Calu3 (cell line): Measurements from ENCODE around the gene ATG7. TPM values are rescaled to one million over a fixed set of nuclear protein-coding genes. Genes with fewer than 3 reads are reported as not detected.

Experiments
- BruUV-seq: library from RNA; stranded (reverse); fragments of 400-500 nt; replicated peaks from 2 replicates; lab custom pipeline; 2021; lab: Mats Ljungman, UMichigan
- CTCF ChIA-PET: fragments of 300-600 bp; sonication (Branson Sonifier 250); formaldehyde crosslinking; loops from one replicate; lab custom pipeline; 2022; ENCODE audit warnings: antibody characterized with exemption; lab: Charles Lee
- DNase-seq: peaks from one replicate; pipeline ENCODE4 v3.0.0; 2022
- H3K27ac Mint-ChIP-seq: one replicate; pipeline ENCODE4 v1.8.0; 2022; ENCODE audit warnings: mixed read lengths; ENCODE audit not compliant: unreplicated experiment
- H3K27me3 Mint-ChIP-seq: one replicate; pipeline ENCODE4 v1.8.0; 2022; ENCODE audit warnings: mixed read lengths; ENCODE audit not compliant: unreplicated experiment
- H3K36me3 Mint-ChIP-seq: one replicate; pipeline ENCODE4 v1.8.0; 2022; ENCODE audit warnings: mild to moderate bottlenecking, moderate library complexity, mixed read lengths; ENCODE audit not compliant: insufficient read depth, unreplicated experiment
- H3K4me1 Mint-ChIP-seq: one replicate; pipeline ENCODE4 v1.8.0; 2022; ENCODE audit warnings: mild to moderate bottlenecking, low read depth, mixed read lengths; ENCODE audit not compliant: unreplicated experiment
- H3K4me3 Mint-ChIP-seq: one replicate; pipeline ENCODE4 v1.8.0; 2022; ENCODE audit warnings: mild to moderate bottlenecking, low read depth, moderate library complexity, mixed read lengths; ENCODE audit not compliant: unreplicated experiment
- H3K9me3 Mint-ChIP-seq: one replicate; pipeline ENCODE4 v1.8.0; 2022; ENCODE audit warnings: low read depth, mixed read lengths; ENCODE audit not compliant: unreplicated experiment
- CTCF ChIP-seq: fragments of 200-600 bp; IDR thresholded peaks from one replicate; pipeline ENCODE4 v1.8.0; 2022; ENCODE audit warnings: antibody characterized with exemption; ENCODE audit not compliant: unreplicated experiment
- intact Hi-C: fragments of 100-400 bp; cut with micrococcal nuclease; formaldehyde crosslinking; loops from one replicate; pipeline ENCODE4 v1.10.0; 2022; ENCODE audit not compliant: unreplicated experiment
- total RNA-seq: library from RNA; stranded (reverse); gene quantifications from 2 replicates; pipeline ENCODE4 v1.2.3, GENCODE V29; 2022

ATG7 gene
- total RNA-seq, 1 experiment from 2014 or later: 37.3 TPM

DNA sequence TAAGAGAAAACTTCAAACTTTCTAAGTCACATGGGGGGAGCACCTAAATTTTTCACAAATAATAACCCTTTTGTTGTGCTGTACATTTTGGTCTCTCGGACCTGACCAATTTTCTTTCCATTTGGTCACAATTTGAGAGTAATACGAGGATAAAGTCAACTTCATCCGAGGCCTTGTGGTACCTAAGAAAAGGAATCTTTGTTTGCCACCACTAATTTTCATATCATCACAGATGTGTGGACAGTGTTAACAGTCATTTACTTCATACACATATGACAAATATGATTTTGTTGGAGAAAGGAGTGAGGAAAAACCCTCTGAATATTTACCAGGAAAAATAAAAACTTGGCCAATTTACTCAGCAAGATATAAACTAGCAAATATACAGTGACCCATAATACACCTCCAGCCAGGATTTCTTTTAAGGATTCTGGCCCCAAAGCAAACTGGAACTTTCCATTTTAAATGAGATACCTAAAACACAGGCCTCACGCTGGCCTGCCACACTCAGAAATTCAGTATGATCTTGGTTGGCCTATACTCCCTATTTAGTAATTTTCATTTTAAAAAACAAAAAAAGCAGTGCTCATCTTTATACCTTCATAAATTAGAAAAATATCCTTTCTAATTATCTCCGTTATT is 330.8 kb downstream of the ATG7 start:
- H3K4me1 Mint-ChIP-seq: peaks cover 13% of the 10 kb centered on the region
- no peak overlapping the region for H3K4me3 Mint-ChIP-seq
- no peak for TF ChIP-seq CTCF
- no TSS peak for BruUV-seq
- peaks cover 6% of the 10 kb centered on the region for H3K36me3 Mint-ChIP-seq
- no peaks in the 10 kb centered on the region for H3K27me3 Mint-ChIP-seq
- no peak for DNase-seq
- intact Hi-C loops: no loop called here
- no peak overlapping the region for H3K27ac Mint-ChIP-seq
- H3K9me3 Mint-ChIP-seq: no peaks in the 10 kb centered on the region
- CTCF ChIA-PET: no interaction called here

DNA sequence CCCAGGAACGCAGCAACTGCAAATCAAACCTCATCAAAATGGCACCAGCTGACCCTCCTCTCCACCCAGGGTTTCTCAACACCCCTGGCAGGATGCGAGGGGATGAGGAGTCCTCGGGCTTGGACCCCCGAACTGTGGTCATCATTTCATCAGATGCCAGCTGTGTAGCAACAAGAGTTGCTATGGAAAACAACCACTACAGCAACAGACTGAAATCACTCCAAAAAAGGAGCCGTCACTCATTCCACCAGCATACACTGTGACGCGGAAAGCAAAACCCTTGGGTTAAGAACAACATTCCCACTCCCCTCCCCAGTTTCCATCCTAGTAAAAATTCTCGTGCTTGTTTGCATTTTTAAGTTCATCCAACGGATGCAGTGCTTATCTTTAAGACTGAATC is 331.4 kb downstream of the ATG7 start:
- CTCF ChIA-PET: no interaction called here
- BruUV-seq: no TSS peak
- Mint-ChIP-seq H3K27ac (no peak overlapping the region), H3K4me1 (peaks cover 8% of the 10 kb centered on the region), H3K9me3 (no peaks in the 10 kb centered on the region), H3K27me3 (no peaks in the 10 kb centered on the region), H3K4me3 (no peak overlapping the region), H3K36me3 (peaks cover 6% of the 10 kb centered on the region)
- TF ChIP-seq CTCF: no peak
- DNase-seq: no peak
- intact Hi-C loops: no loop called here

DNA sequence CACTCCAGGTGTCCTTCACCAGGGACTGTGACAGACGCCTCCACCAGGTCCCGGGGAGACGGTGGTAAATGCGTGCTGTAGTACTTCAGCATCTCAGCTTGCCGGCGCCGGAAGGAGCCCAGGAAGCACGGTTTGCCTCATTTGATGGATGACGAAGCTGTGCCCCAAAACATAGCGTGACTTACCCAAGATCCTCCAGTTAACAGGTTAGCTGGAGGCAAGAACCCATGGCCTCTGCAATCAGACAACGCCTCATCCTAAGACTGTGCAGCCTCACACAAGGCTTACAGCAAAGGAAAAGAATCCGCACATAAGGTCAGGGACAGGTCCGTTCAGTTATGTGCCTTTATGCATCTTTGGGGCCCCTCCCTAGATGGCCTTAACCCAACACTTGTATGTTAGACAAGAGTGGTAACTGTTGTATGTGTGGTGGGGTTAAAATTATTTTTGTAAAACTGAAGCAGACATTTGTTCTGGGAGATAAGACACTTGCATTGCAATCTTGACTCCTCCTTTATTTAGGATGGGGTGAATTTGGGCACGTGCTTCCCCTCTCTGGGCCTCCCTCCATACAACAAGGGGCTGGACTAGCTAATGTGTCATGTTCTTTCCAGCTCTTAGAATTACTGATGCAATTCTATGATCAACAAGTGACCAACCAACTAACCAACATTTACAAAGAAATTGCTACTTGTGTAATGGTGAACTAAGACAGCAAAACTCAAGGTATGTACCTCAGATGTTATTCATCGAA is 332.1 kb downstream of the ATG7 start:
- CTCF ChIA-PET: no interaction called here
- H3K9me3 Mint-ChIP-seq: no peaks in the 10 kb centered on the region
- no TSS peak for BruUV-seq
- peaks cover 6% of the 10 kb centered on the region for H3K36me3 Mint-ChIP-seq
- no peak overlapping the region for H3K27ac Mint-ChIP-seq
- H3K4me3 Mint-ChIP-seq: no peak overlapping the region
- TF ChIP-seq CTCF: no peak
- intact Hi-C loops: no loop called here
- no peak for DNase-seq
- H3K4me1 Mint-ChIP-seq: peaks cover 8% of the 10 kb centered on the region
- H3K27me3 Mint-ChIP-seq: no peaks in the 10 kb centered on the region

DNA sequence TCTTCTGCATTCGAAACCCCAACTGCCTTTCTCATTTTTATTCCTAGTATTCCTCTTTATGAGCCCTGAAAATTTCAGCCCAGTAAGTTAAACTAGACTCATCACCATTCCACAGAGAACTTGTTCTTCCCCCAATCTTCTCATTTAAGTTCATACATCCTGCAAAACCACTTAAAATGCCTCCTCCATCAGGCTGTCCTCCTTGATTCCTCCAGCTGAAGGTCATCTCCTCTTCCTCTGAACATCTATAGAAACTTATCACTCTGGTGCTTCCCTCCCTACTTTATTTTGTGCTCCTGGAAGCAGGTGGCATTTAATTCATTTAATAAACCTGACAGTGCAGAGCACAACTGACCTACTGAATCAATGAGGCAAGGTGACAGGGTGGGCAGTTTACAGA is 333.2 kb downstream of the ATG7 start:
- no peak for DNase-seq
- H3K9me3 Mint-ChIP-seq: no peaks in the 10 kb centered on the region
- CTCF ChIA-PET: no interaction called here
- no peak overlapping the region for H3K27ac Mint-ChIP-seq
- intact Hi-C loops: no loop called here
- no peaks in the 10 kb centered on the region for H3K27me3 Mint-ChIP-seq
- no peak for TF ChIP-seq CTCF
- H3K4me1 Mint-ChIP-seq: peaks cover 7% of the 10 kb centered on the region
- H3K36me3 Mint-ChIP-seq: peaks cover under 1% of the 10 kb centered on the region
- no peak overlapping the region for H3K4me3 Mint-ChIP-seq
- no TSS peak for BruUV-seq
